OCI-LY1 (cell line): ENCODE data around the gene OLA1.

Experiments used
- CTCF ChIP-seq: fragments of 200-600 bp; sonication (generic), shearing (Covaris generic); IDR thresholded peaks from 2 replicates; pipeline ENCODE4 v1.5.1; 2017; ENCODE audit warnings: mild to moderate bottlenecking, antibody characterized with exemption, low read length, moderate library complexity, mixed read lengths
- EZH2 ChIP-seq: fragments of 200-600 bp; sonication (generic), shearing (Covaris generic); IDR thresholded peaks from 2 replicates; pipeline ENCODE4 v1.8.0; 2017; ENCODE audit warnings: borderline replicate concordance, mixed run types, mild to moderate bottlenecking, antibody characterized with exemption, low read length, moderate library complexity, mixed read lengths

- TF ChIP-seq CTCF (no peak), EZH2 (no peak)
Observed at GRCh38 chr2:174169372-174169771, 79.0 kb downstream of the OLA1 start.
